ENCODE results near the gene MCTP2. TPM values are rescaled to one million over a fixed set of nuclear protein-coding genes. Genes with fewer than 3 reads are reported as not detected.
A peak's percentile ranks its signal among the peaks of the same experiment; 100 is the strongest.

The MCTP2 gene
- total RNA-seq, 2 donors from 2014 or later: 25.4 to 46.3 TPM

DNA sequence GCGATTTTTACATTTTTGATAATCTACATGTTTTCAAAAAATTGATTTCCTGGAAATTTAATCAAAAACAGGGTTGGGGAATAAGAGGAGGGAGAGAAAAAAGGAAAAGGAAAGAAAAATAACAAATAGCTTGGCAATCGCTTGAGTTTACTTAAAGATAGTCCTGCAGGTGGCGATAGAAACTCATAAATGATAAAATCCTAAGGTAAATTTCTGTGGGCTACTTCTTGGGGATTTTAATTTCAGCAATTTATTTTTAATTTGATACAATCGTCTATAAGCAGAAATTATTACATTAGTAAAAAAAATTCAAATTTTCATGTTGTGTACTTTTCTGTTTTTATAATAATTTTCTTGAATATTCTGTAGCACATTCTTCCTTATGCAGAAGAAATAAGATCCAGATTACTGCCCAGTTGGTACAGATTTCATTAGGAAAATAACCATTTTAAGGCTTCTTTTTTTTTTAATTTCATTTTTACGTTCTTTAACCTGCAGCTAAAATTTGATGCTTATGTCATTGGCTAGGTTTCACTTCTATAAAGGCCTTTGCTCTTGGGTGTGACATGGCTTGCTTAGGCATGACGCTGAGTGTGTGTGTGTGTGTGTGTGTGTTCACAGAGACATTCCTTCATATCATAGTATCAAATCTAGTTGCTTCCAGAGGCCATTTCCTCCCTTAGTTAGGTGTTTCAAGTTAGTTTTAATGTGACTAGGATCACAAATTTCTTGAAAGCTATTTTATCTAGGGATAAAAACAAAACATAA is 181.8 kb downstream of the MCTP2 start:
- Histone ChIP-seq H3K4me1 (replicated peaks) (no peaks in the 10 kb centered on the region), H3K36me3 (no peaks in the 10 kb centered on the region), H3K27ac (no peak overlapping the region), H3K27me3 (replicated peaks; ENCODE audit: insufficient read depth) (no peaks in the 10 kb centered on the region), H3K9me3 (no peaks in the 10 kb centered on the region), H3K4me3 (no peak overlapping the region)
- intact Hi-C loops (cut with DNase I): no loop called here
- WGBS: 49% methylated on average over 6 of the region's 6 CpGs
- no peak for DNase-seq (ENCODE audit: low spot score)
- TF ChIP-seq POLR2AphosphoS5 (IDR thresholded peaks at IDR 0.05): no peak
- TF ChIP-seq, protein P1, sequence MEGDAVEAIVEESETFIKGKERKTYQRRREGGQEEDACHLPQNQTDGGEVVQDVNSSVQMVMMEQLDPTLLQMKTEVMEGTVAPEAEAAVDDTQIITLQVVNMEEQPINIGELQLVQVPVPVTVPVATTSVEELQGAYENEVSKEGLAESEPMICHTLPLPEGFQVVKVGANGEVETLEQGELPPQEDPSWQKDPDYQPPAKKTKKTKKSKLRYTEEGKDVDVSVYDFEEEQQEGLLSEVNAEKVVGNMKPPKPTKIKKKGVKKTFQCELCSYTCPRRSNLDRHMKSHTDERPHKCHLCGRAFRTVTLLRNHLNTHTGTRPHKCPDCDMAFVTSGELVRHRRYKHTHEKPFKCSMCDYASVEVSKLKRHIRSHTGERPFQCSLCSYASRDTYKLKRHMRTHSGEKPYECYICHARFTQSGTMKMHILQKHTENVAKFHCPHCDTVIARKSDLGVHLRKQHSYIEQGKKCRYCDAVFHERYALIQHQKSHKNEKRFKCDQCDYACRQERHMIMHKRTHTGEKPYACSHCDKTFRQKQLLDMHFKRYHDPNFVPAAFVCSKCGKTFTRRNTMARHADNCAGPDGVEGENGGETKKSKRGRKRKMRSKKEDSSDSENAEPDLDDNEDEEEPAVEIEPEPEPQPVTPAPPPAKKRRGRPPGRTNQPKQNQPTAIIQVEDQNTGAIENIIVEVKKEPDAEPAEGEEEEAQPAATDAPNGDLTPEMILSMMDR (IDR thresholded peaks at IDR 0.05): peak in 3 of 4 experiments; percentile 31 to 40 (median 37)

DNA sequence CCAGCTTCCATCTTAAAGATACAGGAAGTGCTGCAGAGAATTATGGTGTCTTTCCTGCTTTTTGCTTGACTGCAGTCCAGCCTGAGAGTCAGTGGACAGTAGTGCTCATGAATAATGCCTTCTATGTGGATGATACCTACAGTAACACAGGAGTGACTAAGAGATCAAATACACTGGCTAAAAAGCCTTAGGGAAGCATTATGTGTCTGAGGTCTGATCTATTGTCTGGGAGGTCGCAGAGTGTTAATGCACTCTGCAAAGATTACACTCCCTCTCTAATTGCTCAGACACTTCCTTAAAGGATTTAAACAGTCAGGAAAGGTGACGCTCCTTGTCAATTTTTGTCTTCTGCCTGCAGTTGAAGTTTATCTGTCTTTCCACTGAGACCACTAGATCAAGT is 183.6 kb downstream of the MCTP2 start:
- no peaks in the 10 kb centered on the region for H3K36me3 ChIP-seq
- 93% methylated on average over 2 of the region's 2 CpGs for WGBS
- H3K4me3 ChIP-seq: no peak overlapping the region
- no peak overlapping the region for H3K27ac ChIP-seq
- intact Hi-C loops (cut with DNase I): no loop called here
- H3K9me3 ChIP-seq: no peaks in the 10 kb centered on the region
- no peaks in the 10 kb centered on the region for H3K4me1 ChIP-seq (replicated peaks)
- TF ChIP-seq POLR2AphosphoS5 (IDR thresholded peaks at IDR 0.05): no peak
- TF ChIP-seq, protein P1 (IDR thresholded peaks at IDR 0.05): no peak
- no peak for TF ChIP-seq POLR2A (IDR thresholded peaks at IDR 0.05)
- no peak for DNase-seq (ENCODE audit: low spot score)
- no peaks in the 10 kb centered on the region for H3K27me3 ChIP-seq (replicated peaks; ENCODE audit: insufficient read depth)

DNA sequence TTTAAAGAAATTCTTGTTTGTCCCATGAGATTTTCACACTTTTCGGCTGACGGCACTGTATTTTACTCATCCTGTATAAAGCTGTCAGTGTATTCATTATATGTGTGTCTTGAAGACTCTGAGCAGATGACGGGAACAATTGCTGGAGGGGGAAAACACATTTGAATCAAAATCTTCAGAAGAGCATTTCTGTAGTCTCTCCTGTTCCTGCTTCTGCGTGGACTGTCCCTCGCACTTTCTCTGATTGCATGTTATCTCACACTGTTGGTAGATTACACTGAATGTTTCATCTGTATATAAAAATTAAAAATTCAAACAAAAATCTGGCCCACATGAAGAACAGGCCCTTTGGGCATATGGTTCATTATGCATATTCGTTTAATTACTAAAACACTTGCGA is 184.9 kb downstream of the MCTP2 start:
- TF ChIP-seq, protein P1 (IDR thresholded peaks at IDR 0.05): no peak
- TF ChIP-seq POLR2A (IDR thresholded peaks at IDR 0.05): no peak
- no peak for TF ChIP-seq POLR2AphosphoS5 (IDR thresholded peaks at IDR 0.05)
- Histone ChIP-seq H3K27ac (no peak overlapping the region), H3K4me3 (no peak overlapping the region), H3K9me3 (no peaks in the 10 kb centered on the region), H3K36me3 (no peaks in the 10 kb centered on the region), H3K27me3 (replicated peaks; ENCODE audit: insufficient read depth) (no peaks in the 10 kb centered on the region), H3K4me1 (replicated peaks) (no peaks in the 10 kb centered on the region)
- no peak for DNase-seq (ENCODE audit: low spot score)
- 91% methylated on average over 7 of the region's 7 CpGs for WGBS
- intact Hi-C loops (cut with DNase I): no loop called here

DNA sequence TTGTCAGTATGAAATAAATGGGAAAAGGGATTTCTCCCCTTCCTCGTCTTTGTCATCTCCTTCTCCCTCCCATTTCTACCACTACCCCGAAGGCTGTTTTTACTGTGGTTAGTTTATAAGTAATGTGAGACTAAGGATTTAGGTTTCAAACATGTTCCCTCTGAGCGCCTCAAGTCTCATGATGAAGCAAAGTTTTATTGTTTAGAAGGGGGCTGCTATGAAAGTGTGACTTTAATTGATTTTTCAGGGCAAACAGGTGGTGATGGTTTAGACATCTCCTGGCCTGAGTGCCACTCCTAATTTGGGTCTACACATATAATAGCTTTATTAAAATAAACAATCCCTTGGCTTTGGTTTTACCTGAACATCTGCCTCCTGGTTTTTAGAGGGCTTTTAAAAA is 185.5 kb downstream of the MCTP2 start:
- H3K36me3 ChIP-seq: no peaks in the 10 kb centered on the region
- H3K27ac ChIP-seq: no peak overlapping the region
- no peaks in the 10 kb centered on the region for H3K27me3 ChIP-seq (replicated peaks; ENCODE audit: insufficient read depth)
- 50% methylated on average over 3 of the region's 3 CpGs for WGBS
- no peak overlapping the region for H3K4me3 ChIP-seq
- TF ChIP-seq POLR2AphosphoS5 (IDR thresholded peaks at IDR 0.05) (no peak), POLR2A (IDR thresholded peaks at IDR 0.05) (no peak)
- TF ChIP-seq, protein P1 (IDR thresholded peaks at IDR 0.05): no peak
- intact Hi-C loops (cut with DNase I): no loop called here
- DNase-seq (ENCODE audit: low spot score): no peak
- H3K9me3 ChIP-seq: no peaks in the 10 kb centered on the region
- no peaks in the 10 kb centered on the region for H3K4me1 ChIP-seq (replicated peaks)
